Thoracic aorta (tissue), 2 donors: ENCODE measurements around the gene CCDC83. TPM values are rescaled to one million over a fixed set of nuclear protein-coding genes. Genes with fewer than 3 reads are reported as not detected.
"Not testable (repeated sequence)": the region's sequence is repeated elsewhere in the genome, so short reads cannot be mapped to it uniquely, and the experiment has no call there.

Experiments
- ATAC-seq: fragments of 150-250 bp; one replicate; pipeline ENCODE4 v1.8.0; 2017; ENCODE audit warnings: low read depth; ENCODE audit not compliant: insufficient number of reproducible peaks, low FRiP score
- DNase-seq: peaks from one replicate; pipeline ENCODE4 v3.0.0-alpha.2; 2020; ENCODE audit warnings: low spot score
- H3K27ac ChIP-seq, 2 donors: fragments of 200-600 bp; sonication (generic); 1 replicate in 1 of 2; 2 replicates in 1 of 2; pipeline ENCODE4 v1.5.1; 2016; ENCODE audit warnings: mild to moderate bottlenecking in 2 of 2, moderate library complexity in 2 of 2
- H3K27me3 ChIP-seq: fragments of 200-600 bp; sonication (generic); replicated peaks from 2 replicates; pipeline ENCODE4 v1.6.0; 2016; ENCODE audit warnings: mild to moderate bottlenecking; ENCODE audit not compliant: insufficient read depth
- H3K36me3 ChIP-seq: fragments of 200-600 bp; sonication (generic); one replicate; pipeline ENCODE4 v1.5.1; 2016
- H3K4me1 ChIP-seq, 2 donors: fragments of 200-600 bp; sonication (generic); 1 replicate in 1 of 2; 2 replicates in 1 of 2; pipeline versions ENCODE4 v1.5.1 to v1.6.0; 2016; ENCODE audit warnings: low read depth in 2 of 2, mild to moderate bottlenecking in 1 of 2; ENCODE audit not compliant: control insufficient read depth in 1 of 2
- H3K4me3 ChIP-seq: fragments of 200-600 bp; sonication (generic); 2 replicates; pipeline ENCODE4 v1.5.1; 2016; ENCODE audit warnings: mild to moderate bottlenecking
- H3K9me3 ChIP-seq: fragments of 200-600 bp; sonication (generic); 2 replicates; pipeline ENCODE4 v1.5.1; 2016
- CTCF ChIP-seq: fragments of 200-600 bp; sonication (generic); IDR thresholded peaks from one replicate; pipeline ENCODE4 v1.5.1; 2019; ENCODE audit warnings: antibody characterized with exemption
- total RNA-seq, 2 donors: library from RNA; depleted of rRNA; stranded (reverse); fragments of >200 nt; gene quantifications; one replicate each; pipeline versions ENCODE4 v1.1.0 to v1.2.3, GENCODE V29; 2016

The CCDC83 gene
- total RNA-seq, 2 donors from 2014 or later, result not detected

DNA sequence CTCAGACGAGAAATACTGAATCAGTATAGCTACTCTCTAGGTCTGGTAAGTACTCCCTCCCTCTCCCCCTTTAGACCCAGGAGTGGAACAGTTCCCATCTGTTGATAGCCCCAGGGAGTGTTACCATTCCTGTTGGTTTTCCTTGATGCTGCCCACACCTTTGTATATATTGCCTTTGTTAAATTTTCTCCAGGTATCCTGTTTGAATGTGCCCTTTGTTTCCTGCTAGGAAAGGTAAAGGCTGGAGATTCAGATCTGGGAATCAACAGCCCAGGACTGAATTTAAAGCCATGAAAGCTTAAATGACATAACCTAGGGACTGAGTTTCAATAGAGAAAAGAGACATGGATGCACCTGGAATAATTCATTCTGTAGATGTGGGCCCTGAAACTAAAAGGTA, 68.3 kb downstream of the CCDC83 start:
- Histone ChIP-seq H3K4me1 (no peaks in the 10 kb centered on the region), H3K36me3 (no peaks in the 10 kb centered on the region), H3K27ac (no peak overlapping the region), H3K9me3 (no peaks in the 10 kb centered on the region), H3K27me3 (no peaks in the 10 kb centered on the region), H3K4me3 (no peak overlapping the region)
- ATAC-seq, result no peak
- no peak for DNase-seq
- no peak for TF ChIP-seq CTCF

GRCh38 chr11:85926653-85927214, 71.6 kb downstream of the CCDC83 start:
- ATAC-seq, H3K36me3 ChIP-seq, H3K27me3 ChIP-seq, DNase-seq, H3K9me3 ChIP-seq, H3K27ac ChIP-seq, H3K4me3 ChIP-seq, H3K4me1 ChIP-seq: not testable (repeated sequence)

DNA sequence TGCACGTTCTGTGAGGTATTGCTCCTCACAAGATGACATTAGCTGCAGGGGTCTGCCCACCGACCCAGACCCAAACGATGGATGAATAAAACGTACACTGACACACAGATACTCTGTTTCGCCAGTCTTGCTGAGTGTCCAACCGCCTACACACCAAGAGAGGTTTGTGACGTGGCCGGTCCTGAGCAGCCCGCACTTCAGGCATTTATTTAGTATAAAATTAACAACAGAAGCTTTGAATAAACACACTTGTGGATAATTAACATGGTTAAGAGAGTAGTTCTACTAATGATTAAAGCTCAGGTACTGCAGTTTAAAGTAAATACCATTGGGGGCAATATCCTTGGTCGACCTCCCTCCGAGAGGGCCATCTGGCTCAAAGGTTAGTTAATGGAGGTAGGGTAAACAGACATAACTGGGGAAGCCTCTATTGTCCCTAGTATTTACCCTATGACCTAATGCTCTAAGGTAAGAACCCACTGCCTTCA, 75.7 kb downstream of the CCDC83 start:
- ATAC-seq (no peak), DNase-seq (no peak)
- Histone ChIP-seq H3K36me3 (no peaks in the 10 kb centered on the region), H3K27ac (no peak overlapping the region), H3K27me3 (no peaks in the 10 kb centered on the region), H3K4me1 (no peaks in the 10 kb centered on the region), H3K4me3 (no peak overlapping the region), H3K9me3 (no peaks in the 10 kb centered on the region)
- no peak for TF ChIP-seq CTCF

DNA sequence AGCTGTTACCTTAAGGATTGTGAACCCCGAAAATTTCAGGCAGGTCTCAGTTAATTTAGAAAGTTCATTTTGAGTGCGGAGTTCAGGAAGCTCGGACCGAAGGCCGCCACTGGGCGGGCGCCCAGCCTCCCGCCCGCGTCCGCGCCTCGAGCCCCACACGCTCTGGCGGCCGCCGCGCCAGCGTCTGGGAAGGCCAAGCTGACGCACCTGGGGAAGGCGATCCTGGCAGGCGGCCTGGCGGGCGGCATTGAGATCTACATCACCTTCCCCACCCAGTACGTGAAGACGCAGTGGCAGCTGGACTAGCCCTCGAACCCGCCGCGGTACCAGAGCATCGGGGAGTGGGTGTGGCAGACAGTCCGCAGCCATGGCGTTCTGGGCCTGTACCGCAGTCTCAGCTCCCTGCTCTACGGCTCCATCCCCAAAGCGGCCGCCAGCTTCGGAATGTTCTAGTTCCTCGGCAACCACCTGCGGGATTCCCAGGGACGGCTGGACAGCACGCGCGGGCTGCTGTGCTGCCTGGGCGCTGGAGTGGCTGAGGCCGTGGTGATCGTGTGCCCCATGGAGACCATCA, 79.5 kb downstream of the CCDC83 start:
- no peak for ATAC-seq
- peak overlapping the region; percentile 64 for H3K4me3 ChIP-seq
- no peaks in the 10 kb centered on the region for H3K9me3 ChIP-seq
- H3K27me3 ChIP-seq, result no peaks in the 10 kb centered on the region
- H3K36me3 ChIP-seq, result no peaks in the 10 kb centered on the region
- no peak for DNase-seq
- no peaks in the 10 kb centered on the region for H3K4me1 ChIP-seq
- no peak for TF ChIP-seq CTCF
- H3K27ac ChIP-seq, result no peak overlapping the region

DNA sequence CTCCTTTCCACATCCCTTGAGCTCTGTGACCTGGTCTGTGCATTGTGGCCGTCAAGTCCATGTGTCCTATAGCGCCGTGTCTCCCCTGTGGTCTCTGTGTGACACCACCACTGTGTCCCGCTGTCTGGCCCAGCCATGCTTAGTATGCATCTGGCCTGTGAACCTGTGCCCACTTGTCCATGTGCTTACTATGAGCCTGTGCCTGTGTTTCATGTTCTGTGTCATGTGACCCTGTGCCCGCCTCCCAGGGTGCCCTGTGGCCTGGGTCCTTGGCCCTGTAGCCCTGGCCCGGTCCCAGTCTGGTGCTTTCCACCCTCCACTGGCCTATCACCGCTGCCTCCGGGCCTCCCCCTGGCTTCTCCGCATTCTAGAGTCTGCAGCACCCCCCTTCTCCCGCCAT, 80.6 kb downstream of the CCDC83 start:
- Histone ChIP-seq H3K27ac (no peak overlapping the region), H3K4me3 (no peak overlapping the region), H3K27me3 (no peaks in the 10 kb centered on the region), H3K36me3 (no peaks in the 10 kb centered on the region), H3K9me3 (no peaks in the 10 kb centered on the region), H3K4me1 (no peaks in the 10 kb centered on the region)
- no peak for TF ChIP-seq CTCF
- no peak for ATAC-seq
- no peak for DNase-seq

- DNase-seq (no peak), ATAC-seq (no peak)
- H3K4me1 ChIP-seq, result no peaks in the 10 kb centered on the region
- no peaks in the 10 kb centered on the region for H3K27me3 ChIP-seq
- TF ChIP-seq CTCF, result no peak
- H3K9me3 ChIP-seq, result no peaks in the 10 kb centered on the region
- no peak overlapping the region for H3K4me3 ChIP-seq
- H3K27ac ChIP-seq, result no peak overlapping the region
- no peaks in the 10 kb centered on the region for H3K36me3 ChIP-seq
Measured at GRCh38 chr11:85937835-85938234, 82.7 kb downstream of the CCDC83 start.
